OCI-LY1 (cell line): Measurements from ENCODE around the gene GALNT17.

Experiments used
- CTCF ChIP-seq: fragments of 200-600 bp; sonication (generic), shearing (Covaris generic); IDR thresholded peaks from 2 replicates; pipeline ENCODE4 v1.5.1; 2017; ENCODE audit warnings: mild to moderate bottlenecking, antibody characterized with exemption, low read length, moderate library complexity, mixed read lengths
- EZH2 ChIP-seq: fragments of 200-600 bp; sonication (generic), shearing (Covaris generic); IDR thresholded peaks from 2 replicates; pipeline ENCODE4 v1.8.0; 2017; ENCODE audit warnings: borderline replicate concordance, mixed run types, mild to moderate bottlenecking, antibody characterized with exemption, low read length, moderate library complexity, mixed read lengths

GRCh38 chr7:71216211-71216610, 84.3 kb downstream of the GALNT17 start:
- TF ChIP-seq CTCF (no peak), EZH2 (no peak)
